GM12864 (cell line): ENCODE measurements around the gene C1QBP.

Source experiments
- DNase-seq: peaks from one replicate; pipeline ENCODE4 v3.0.0-alpha.2; 2011; ENCODE audit warnings: low read depth
- H3K4me3 ChIP-seq: 2 replicates; pipeline ENCODE4 v1.5.1; 2011; ENCODE audit warnings: mild to moderate bottlenecking, low read depth, low read length, control low read depth
- CTCF ChIP-seq: IDR thresholded peaks from 2 replicates; pipeline ENCODE4 v1.5.1; 2011; ENCODE audit warnings: low read depth, mild to moderate bottlenecking, moderate library complexity, low read length, control low read depth, inconsistent platforms; ENCODE audit errors: missing control alignments

The C1QBP gene

GRCh38 chr17:5438716-5439445 lies at the start of gene C1QBP:
TSS of gene C1QBP (minus strand) at chr17:5439155. CDS start at chr17:5439073, 82 bp downstream.
- peak; percentile 97 for TF ChIP-seq CTCF
- DNase-seq, result peak; percentile 78
- peak within 1 kb of the TSS; percentile 87 for H3K4me3 ChIP-seq

- no peak for TF ChIP-seq CTCF
- no peak for DNase-seq
- no peak overlapping the region for H3K4me3 ChIP-seq
Measured at GRCh38 chr17:5488752-5489151, 49.8 kb upstream of the C1QBP start.

GRCh38 chr17:5486206-5487124 lies 47.5 kb upstream of the C1QBP start, which contains the start of gene MIS12:
TSS of gene MIS12 (plus strand) at chr17:5486566. CDS start at chr17:5488863, 2,297 bp downstream.
- no peak for TF ChIP-seq CTCF
- DNase-seq, result peak; percentile 97
- H3K4me3 ChIP-seq, result peak within 1 kb of the TSS; percentile 96

- no peak for TF ChIP-seq CTCF
- no peak for DNase-seq
- peak within 1 kb of the TSS; percentile 96 for H3K4me3 ChIP-seq
Measured at GRCh38 chr17:5485270-5486205, 46.6 kb upstream of the C1QBP start, which contains the start of gene DERL2. TSS of gene DERL2 (minus strand) at chr17:5486178. CDS start at chr17:5486161, 17 bp downstream.

- TF ChIP-seq CTCF, result no peak
- no peak for DNase-seq
Measured at GRCh38 chr17:5481451-5481850, 42.5 kb upstream of the C1QBP start.

GRCh38 chr17:5480962-5481361 lies 42.0 kb upstream of the C1QBP start:
- no peak overlapping the region for H3K4me3 ChIP-seq
- no peak for DNase-seq
- TF ChIP-seq CTCF, result no peak

More at GRCh38 chr17:5481451-5481850, 42.5 kb upstream of the C1QBP start:
- no peak overlapping the region for H3K4me3 ChIP-seq
